Measurements from ENCODE around the gene ATL3.

Gene ATL3

GRCh38 chr11:63612181-63612580, 59.0 kb downstream of the ATL3 start (continued):
- no peak for TF ChIP-seq ZNF362 (tag by site-specific recombination; IDR thresholded peaks at IDR 0.05)
- no peak for TF ChIP-seq ZBTB44 (tag by site-specific recombination; IDR thresholded peaks at IDR 0.05)

GRCh38 chr11:63611395-63611747, 59.8 kb downstream of the ATL3 start:
- H3K4me1 ChIP-seq (ENCODE audit: control insufficient read depth, insufficient read depth, low read length) = no peaks in the 10 kb centered on the region

GRCh38 chr11:63610604-63611394, 60.4 kb downstream of the ATL3 start:
- ChIA-PET POLR2A (no interaction called here), CTCF (no interaction called here)
- no peaks in the 10 kb centered on the region for H3K4me1 ChIP-seq (ENCODE audit: control insufficient read depth, insufficient read depth, low read length)
- no peak overlapping the region for H3K27ac ChIP-seq (ENCODE audit: extremely low read depth, low read depth, low read length)
- H3K4me3 ChIP-seq (ENCODE audit: low read depth, low read length) = no peak overlapping the region
- H3K36me3 ChIP-seq (ENCODE audit: control insufficient read depth in 2 of 2, insufficient read depth in 1 of 2, low read length in 2 of 2) = no peaks in the 10 kb centered on the region
- H3K9me3 ChIP-seq (ENCODE audit: control insufficient read depth, insufficient read depth, low read depth, low read length) = no peaks in the 10 kb centered on the region
- TF ChIP-seq ZNF701 (tag by site-specific recombination; IDR thresholded peaks at IDR 0.05) (no peak), ZNF623 (tag by site-specific recombination; IDR thresholded peaks at IDR 0.05) (no peak), KLF9 (tag by site-specific recombination; IDR thresholded peaks at IDR 0.05; ENCODE audit: low read depth) (peak; percentile 46), ZBTB8A (tag by site-specific recombination; IDR thresholded peaks at IDR 0.05) (peak; percentile 78), ZNF175 (tag by site-specific recombination; IDR thresholded peaks at IDR 0.05) (no peak), ZBTB17 (tag by site-specific recombination; IDR thresholded peaks at IDR 0.05) (peak; percentile 93), SP7 (tag by site-specific recombination; IDR thresholded peaks at IDR 0.05) (peak; percentile 62), ZNF747 (tag by site-specific recombination; IDR thresholded peaks at IDR 0.05) (no peak), ZBTB44 (tag by site-specific recombination; IDR thresholded peaks at IDR 0.05) (no peak), KLF1 (tag by site-specific recombination; IDR thresholded peaks at IDR 0.05) (peak; percentile 51; the same call in 1 of the 2 replicates), ZNF350 (tag by site-specific recombination; IDR thresholded peaks at IDR 0.05) (no peak), ZNF140 (tag by site-specific recombination; IDR thresholded peaks at IDR 0.05) (no peak), EGR2 (tag by site-specific recombination; IDR thresholded peaks at IDR 0.05; ENCODE audit: low read depth) (peak; percentile 75)

More at GRCh38 chr11:63611395-63611747, 59.8 kb downstream of the ATL3 start:
- POLR2A ChIA-PET = no interaction called here
- no peak for TF ChIP-seq ZNF239 (tag by site-specific recombination; IDR thresholded peaks at IDR 0.05)
- no peak for TF ChIP-seq ZNF658 (tag by site-specific recombination; IDR thresholded peaks at IDR 0.05)
- no peak for TF ChIP-seq ZNF518A (tag by site-specific recombination; conservative IDR thresholded peaks at IDR 0.05; ENCODE audit: low read depth)
- TF ChIP-seq ZEB2 (tag by site-specific recombination; IDR thresholded peaks at IDR 0.05) = no peak
- no peak for TF ChIP-seq ZNF391 (tag by site-specific recombination; IDR thresholded peaks at IDR 0.05; ENCODE audit: borderline replicate concordance, low read depth)
- no peak for TF ChIP-seq ZNF560 (tag by site-specific recombination; IDR thresholded peaks at IDR 0.05; ENCODE audit: borderline replicate concordance)
- no peak for TF ChIP-seq OVOL3 (tag by site-specific recombination; IDR thresholded peaks at IDR 0.05)
- no peak for TF ChIP-seq ZNF558 (tag by site-specific recombination; IDR thresholded peaks at IDR 0.05)
- H3K27ac ChIP-seq (ENCODE audit: extremely low read depth, low read depth, low read length) = no peak overlapping the region
- CTCF ChIA-PET = no interaction called here
- H3K36me3 ChIP-seq (ENCODE audit: control insufficient read depth in 2 of 2, insufficient read depth in 1 of 2, low read length in 2 of 2) = no peaks in the 10 kb centered on the region
- H3K4me3 ChIP-seq (ENCODE audit: low read depth, low read length) = no peak overlapping the region
- H3K9me3 ChIP-seq (ENCODE audit: control insufficient read depth, insufficient read depth, low read depth, low read length) = no peaks in the 10 kb centered on the region
